ENCODE data around the gene SMOC2.

The SMOC2 gene

GRCh38 chr6:168631564-168631963, 190.6 kb downstream of the SMOC2 start (continued):
- TF ChIP-seq ZSCAN4 (tag by site-specific recombination; IDR thresholded peaks at IDR 0.05) (no peak), ZNF48 (tag by site-specific recombination; IDR thresholded peaks at IDR 0.05) (no peak), ZNF600 (tag by site-specific recombination; IDR thresholded peaks at IDR 0.05) (no peak), ZSCAN5A (tag by site-specific recombination; IDR thresholded peaks at IDR 0.05) (no peak), SETDB1 (IDR thresholded peaks at IDR 0.05; ENCODE audit: insufficient read length, low read length) (no peak), ZNF623 (tag by site-specific recombination; IDR thresholded peaks at IDR 0.05) (no peak), CTCF (tag by site-specific recombination; IDR thresholded peaks at IDR 0.05) (no peak)

GRCh38 chr6:168632694-168633093, 191.7 kb downstream of the SMOC2 start:
- Histone ChIP-seq H3K4me1 (ENCODE audit: control insufficient read depth, insufficient read depth, low read length) (no peaks in the 10 kb centered on the region), H3K27ac (ENCODE audit: extremely low read depth, low read depth, low read length) (no peak overlapping the region), H3K4me3 (ENCODE audit: low read depth, low read length) (no peak overlapping the region), H3K9me3 (ENCODE audit: control insufficient read depth, insufficient read depth, low read depth, low read length) (no peaks in the 10 kb centered on the region), H3K36me3 (ENCODE audit: control insufficient read depth in 2 of 2, insufficient read depth in 1 of 2, low read length in 2 of 2) (no peaks in the 10 kb centered on the region)
- no peak for TF ChIP-seq ZNF335 (tag by site-specific recombination; conservative IDR thresholded peaks at IDR 0.05)
- TF ChIP-seq ZNF416 (tag by site-specific recombination; IDR thresholded peaks at IDR 0.05) = no peak
- TF ChIP-seq ZNF48 (tag by site-specific recombination; IDR thresholded peaks at IDR 0.05) = no peak
- no peak for TF ChIP-seq KLF9 (tag by site-specific recombination; IDR thresholded peaks at IDR 0.05; ENCODE audit: low read depth)
- TF ChIP-seq ZNF555 (tag by site-specific recombination; conservative IDR thresholded peaks at IDR 0.05) = no peak
- TF ChIP-seq ZNF585B (tag by site-specific recombination; IDR thresholded peaks at IDR 0.05) = no peak
- TF ChIP-seq HOXA7 (CRISPR knock-in tag; IDR thresholded peaks at IDR 0.05; ENCODE audit: borderline replicate concordance) = no peak
- no peak for TF ChIP-seq ZNF654 (tag by site-specific recombination; IDR thresholded peaks at IDR 0.05; ENCODE audit: low read depth)
- TF ChIP-seq RBAK (tag by site-specific recombination; IDR thresholded peaks at IDR 0.05) = no peak
- no peak for TF ChIP-seq GLI4 (tag by site-specific recombination; IDR thresholded peaks at IDR 0.05)
- CTCF ChIA-PET = no interaction called here
- POLR2A ChIA-PET = no interaction called here

GRCh38 chr6:168634541-168635328, 193.8 kb downstream of the SMOC2 start:
- no peaks in the 10 kb centered on the region for H3K9me3 ChIP-seq (ENCODE audit: control insufficient read depth, insufficient read depth, low read depth, low read length)
- CTCF ChIA-PET = interaction anchor here (0.7 kb wide), 1 partner anchor 10 kb away, joined by 3 read pairs; no protein-coding TSS in a partner anchor

More at GRCh38 chr6:168634541-168635328, 193.8 kb downstream of the SMOC2 start:
- POLR2A ChIA-PET = no interaction called here
- Histone ChIP-seq H3K4me1 (ENCODE audit: control insufficient read depth, insufficient read depth, low read length) (no peaks in the 10 kb centered on the region), H3K36me3 (ENCODE audit: control insufficient read depth in 2 of 2, insufficient read depth in 1 of 2, low read length in 2 of 2) (no peaks in the 10 kb centered on the region), H3K27ac (ENCODE audit: extremely low read depth, low read depth, low read length) (no peak overlapping the region), H3K4me3 (ENCODE audit: low read depth, low read length) (no peak overlapping the region)
- TF ChIP-seq ZNF658 (tag by site-specific recombination; IDR thresholded peaks at IDR 0.05) (no peak), WT1 (tag by site-specific recombination; IDR thresholded peaks at IDR 0.05) (no peak), ZNF138 (tag by site-specific recombination; IDR thresholded peaks at IDR 0.05; ENCODE audit: borderline replicate concordance) (no peak)

All from HEK293 (cell line).